Naive thymus-derived CD8-positive, alpha-beta T cell (primary cell): ENCODE measurements around the gene ARF3. TPM values are rescaled to one million over a fixed set of nuclear protein-coding genes. Genes with fewer than 3 reads are reported as not detected.

Source experiments
- ATAC-seq, 2 donors: fragments of 150-1000 bp; cut with Tn5 transposase in 1 of 2; sonication (Bioruptor Pico), chemical (Tn5 transposase) in 1 of 2; 1 replicate in 1 of 2; 2 replicates in 1 of 2; pipeline ENCODE4 v1.10.0; 2021; ENCODE audit warnings: mild to moderate bottlenecking in 2 of 2, moderate library complexity in 2 of 2
- POLR2A ChIA-PET: fragments of 350-600 bp; sonication (Branson Sonifier 250); formaldehyde crosslinking; loops from one replicate; lab custom pipeline; 2021; ENCODE audit warnings: antibody characterized with exemption; lab: Charles Lee
- DNase-seq, 10 donors: peaks; one replicate each; pipeline versions ENCODE4 v3.0.0 to v3.0.0-alpha.2; 2020 to 2022
- H3K27ac Mint-ChIP-seq, 10 donors: one replicate each; pipeline ENCODE4 v1.8.0; 2020 to 2022; ENCODE audit warnings: mild to moderate bottlenecking in 10 of 10, mixed read lengths in 10 of 10, moderate library complexity in 4 of 10, inconsistent platforms in 1 of 10
- H3K27me3 Mint-ChIP-seq, 5 donors: one replicate each; pipeline ENCODE4 v1.8.0; 2021 to 2022; ENCODE audit warnings: mixed read lengths in 5 of 5
- H3K36me3 Mint-ChIP-seq, 3 donors: one replicate each; pipeline ENCODE4 v1.8.0; 2020 to 2022; ENCODE audit warnings: mixed read lengths in 3 of 3, mild to moderate bottlenecking in 2 of 3, inconsistent platforms in 1 of 3
- H3K4me1 Mint-ChIP-seq, 4 donors: one replicate each; pipeline ENCODE4 v1.8.0; 2021 to 2022; ENCODE audit warnings: mixed read lengths in 4 of 4
- H3K4me3 Mint-ChIP-seq, 10 donors: one replicate each; pipeline ENCODE4 v1.8.0; 2020 to 2022; ENCODE audit warnings: mild to moderate bottlenecking in 10 of 10, mixed read lengths in 10 of 10, moderate library complexity in 6 of 10, inconsistent platforms in 1 of 10
- H3K9me3 Mint-ChIP-seq, 9 donors: one replicate each; pipeline ENCODE4 v1.8.0; 2020 to 2022; ENCODE audit warnings: mixed read lengths in 9 of 9, mild to moderate bottlenecking in 3 of 9, inconsistent platforms in 1 of 9, moderate library complexity in 1 of 9
- polyA plus RNA-seq, 3 donors: library from polyadenylated mRNA; unstranded; fragments of 300-500 nt; fragmentation: Illumina TruSeq; gene quantifications; one replicate each; pipeline ENCODE4 v1.2.3, GENCODE V29; 2021
- total RNA-seq, 8 experiments: library from RNA in 2 of 8; stranded (reverse) in 2 of 8; gene quantifications; one replicate each; pipeline ENCODE4 v1.2.3 and lab custom pipeline; 2021 to 2026

The ARF3 gene
- total and polyA plus RNA-seq, 5 experiments from 2014 or later, result 19.5 to 57.3 (median 24.4) TPM

DNA sequence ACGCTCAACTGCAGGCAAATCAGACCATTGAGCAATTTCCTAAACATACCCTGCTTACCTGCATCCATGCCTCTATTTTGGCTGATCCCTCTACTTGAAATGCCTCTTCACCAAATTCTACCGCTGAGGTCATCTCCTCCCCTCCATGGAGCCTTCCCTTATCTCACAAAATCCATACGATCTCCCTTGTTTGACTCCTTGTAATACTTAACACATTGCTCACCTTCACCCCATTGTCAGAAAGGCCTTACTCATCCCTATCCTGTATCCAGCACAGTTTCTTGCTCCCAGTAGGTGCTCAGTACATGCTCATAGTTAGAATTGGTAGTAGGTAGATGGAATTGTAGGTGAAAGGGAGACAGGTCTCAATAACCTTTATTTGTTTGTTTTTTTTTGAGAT is 36.5 kb upstream of the ARF3 start:
- Mint-ChIP-seq H3K27ac (no peak overlapping the region), H3K36me3 (no peaks in the 10 kb centered on the region), H3K4me3 (no peak overlapping the region), H3K4me1 (peaks cover 17 to 33% (median 22%) of the 10 kb centered on the region in 4 donors), H3K9me3 (no peaks in the 10 kb centered on the region), H3K27me3 (peaks cover 31 to 76% (median 50%) of the 10 kb centered on the region in 5 donors)
- ATAC-seq (no peak), DNase-seq (no peak)
- POLR2A ChIA-PET, result interaction anchor here (0.6 to 6.5 kb wide), 4 partner anchors 9 to 127 kb away, joined by 3 to 47 read pairs (median 4); partner anchors contain the start of gene WNT1

DNA sequence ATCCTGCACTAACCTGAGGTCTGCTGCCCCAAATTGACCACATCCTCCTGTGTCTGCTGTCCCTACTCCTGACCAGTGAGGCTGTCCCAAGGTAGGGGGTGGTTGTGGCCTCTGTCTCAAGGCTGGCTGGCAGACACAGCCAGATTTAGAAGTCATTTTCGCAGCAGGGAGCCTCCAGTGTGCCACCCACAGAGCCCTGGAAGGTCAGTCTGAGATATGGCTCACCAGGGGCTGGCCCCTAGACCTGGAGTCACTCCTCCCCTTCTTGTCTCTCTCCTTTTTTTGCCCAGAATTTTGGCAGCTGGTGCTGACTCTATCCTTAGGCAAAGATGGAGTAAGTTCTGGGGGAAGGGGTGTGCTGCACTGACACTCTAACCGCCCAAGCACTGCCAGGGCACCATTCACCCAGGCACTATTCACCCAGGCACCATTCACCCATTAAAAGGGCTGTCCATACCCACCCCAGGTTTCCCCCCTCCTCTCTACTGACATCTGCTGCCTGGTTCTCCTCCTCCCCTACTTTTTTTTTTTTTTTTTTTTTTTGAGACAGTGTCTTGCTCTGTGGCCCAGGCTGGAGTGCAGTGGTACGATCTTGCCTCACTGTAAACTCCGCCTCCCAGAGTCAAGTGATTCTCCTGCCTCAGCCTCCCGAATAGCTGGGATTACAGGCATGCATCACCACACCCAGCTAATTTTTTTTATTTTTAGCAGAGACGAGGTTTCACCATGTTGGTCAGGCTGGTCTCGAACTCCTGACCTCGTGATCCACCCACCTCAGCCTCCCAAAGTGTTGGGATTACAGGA is 34.2 kb upstream of the ARF3 start:
- Mint-ChIP-seq H3K36me3 (no peaks in the 10 kb centered on the region), H3K27me3 (peaks cover 35 to 69% (median 48%) of the 10 kb centered on the region in 5 donors), H3K9me3 (no peaks in the 10 kb centered on the region), H3K4me1 (peaks cover 12 to 18% (median 16%) of the 10 kb centered on the region in 4 donors), H3K4me3 (no peak overlapping the region), H3K27ac (no peak overlapping the region)
- POLR2A ChIA-PET, result interaction anchor here (0.7 kb wide), 2 partner anchors 39 to 121 kb away, joined by 3 to 4 read pairs; no protein-coding TSS in a partner anchor
- no peak for DNase-seq
- ATAC-seq, result no peak

DNA sequence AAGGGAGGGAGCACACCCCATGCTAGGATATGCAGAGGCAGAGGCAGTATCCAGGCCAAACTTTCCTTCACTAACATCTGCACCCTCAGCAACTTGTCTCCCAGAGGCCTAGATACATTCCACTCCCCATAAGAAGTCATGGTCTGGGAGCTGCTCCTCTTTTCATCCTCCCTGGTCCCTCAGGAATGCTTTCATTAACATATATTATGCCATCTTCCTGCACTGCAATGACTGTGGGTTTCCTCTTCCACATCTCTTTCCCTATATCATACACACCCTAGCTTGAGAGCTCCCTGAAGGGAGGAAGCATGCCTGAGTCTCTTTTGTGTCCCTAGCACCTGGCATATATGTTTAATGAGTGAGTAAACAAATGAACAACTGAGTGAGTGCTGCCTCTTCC is 33.3 kb upstream of the ARF3 start:
- ATAC-seq (no peak), DNase-seq (no peak)
- peaks cover 6 to 16% (median 12%) of the 10 kb centered on the region in 4 donors for H3K4me1 Mint-ChIP-seq
- H3K9me3 Mint-ChIP-seq, result no peaks in the 10 kb centered on the region
- H3K4me3 Mint-ChIP-seq, result no peak overlapping the region
- no peak overlapping the region for H3K27ac Mint-ChIP-seq
- POLR2A ChIA-PET, result interaction anchor here (0.6 kb wide), 1 partner anchor 91 kb away, joined by 3 read pairs; no protein-coding TSS in a partner anchor
- H3K27me3 Mint-ChIP-seq, result peaks cover 33 to 60% (median 44%) of the 10 kb centered on the region in 5 donors
- H3K36me3 Mint-ChIP-seq, result no peaks in the 10 kb centered on the region

DNA sequence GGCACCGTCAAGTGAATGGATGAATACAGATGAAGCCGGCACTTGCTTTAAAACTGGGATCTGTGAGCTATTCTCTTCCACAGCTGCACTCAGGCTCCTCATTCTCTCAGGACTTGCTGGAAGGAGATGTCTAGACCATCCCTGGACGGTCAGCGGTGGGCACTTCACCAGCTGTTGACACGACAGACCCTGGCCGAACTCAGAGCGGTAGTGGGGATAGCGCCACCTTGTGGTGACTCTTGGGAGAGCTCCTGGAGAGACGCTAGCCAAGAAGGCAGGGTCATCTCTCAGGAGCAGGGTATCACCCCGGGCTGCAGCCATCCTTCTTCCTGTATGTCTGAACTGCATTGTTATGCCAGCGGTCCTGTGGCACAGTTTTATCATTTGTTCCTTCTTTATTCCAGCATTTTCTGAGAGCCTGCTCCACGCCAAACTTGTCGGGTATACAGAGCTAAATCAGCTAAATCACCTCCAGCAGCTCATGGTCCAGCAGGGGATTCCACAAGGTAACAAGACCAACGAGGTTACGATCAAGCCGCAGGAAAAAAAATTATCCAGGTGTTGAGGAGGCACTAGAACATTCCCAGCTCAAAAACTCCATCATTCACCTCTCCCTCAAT is 30.9 kb upstream of the ARF3 start:
- POLR2A ChIA-PET, result interaction anchor here (0.6 to 1.8 kb wide), 4 partner anchors 9 to 84 kb away, joined by 3 to 7 read pairs (median 4); partner anchors contain the start of gene WNT1
- H3K27ac Mint-ChIP-seq, result peak overlapping the region in 7 of 10 donors; percentile 24 to 66 (median 40)
- peak; percentile 33 to 82 (median 66) for DNase-seq
- peaks cover 20 to 37% (median 30%) of the 10 kb centered on the region in 5 donors for H3K27me3 Mint-ChIP-seq
- peak; percentile 76 to 93 for ATAC-seq
- no peak overlapping the region for H3K4me3 Mint-ChIP-seq
- H3K9me3 Mint-ChIP-seq, result no peaks in the 10 kb centered on the region
- no peaks in the 10 kb centered on the region for H3K36me3 Mint-ChIP-seq
- H3K4me1 Mint-ChIP-seq, result peaks cover 0 to 11% (median 6%) of the 10 kb centered on the region in 4 donors

DNA sequence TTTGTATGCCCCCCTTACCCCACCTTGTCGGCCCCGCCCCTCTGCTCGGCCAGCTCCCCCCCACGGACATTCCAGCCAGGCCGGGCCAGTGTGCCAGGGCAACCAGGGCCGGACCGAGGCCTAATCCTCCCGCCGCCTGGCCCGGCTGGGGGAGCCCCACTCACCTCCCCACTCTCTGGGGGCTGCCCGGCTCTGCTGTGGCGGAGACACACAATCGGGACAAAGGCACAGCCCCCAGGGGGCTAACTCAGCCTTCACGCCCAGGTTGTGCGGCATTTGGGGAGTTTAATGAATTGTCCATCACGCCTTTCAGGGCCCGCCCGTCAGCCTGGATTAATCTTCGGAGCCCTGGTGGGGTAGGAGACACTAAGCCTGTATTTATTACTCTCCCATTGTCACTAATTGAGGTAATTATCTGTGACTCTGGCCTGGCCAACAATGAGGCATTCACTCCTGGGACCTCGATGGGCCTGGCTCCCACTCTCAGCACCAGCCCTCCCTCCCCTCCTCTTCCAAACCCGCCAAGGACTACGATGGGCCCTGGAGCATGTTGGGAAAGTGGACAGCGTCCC is 29.5 kb upstream of the ARF3 start:
- ATAC-seq (no peak), DNase-seq (no peak)
- POLR2A ChIA-PET, result no interaction called here
- Mint-ChIP-seq H3K27ac (peak overlapping the region in 1 of 10 donors; percentile 66), H3K36me3 (no peaks in the 10 kb centered on the region), H3K9me3 (no peaks in the 10 kb centered on the region), H3K4me1 (peaks cover 9 to 16% (median 14%) of the 10 kb centered on the region in 4 donors), H3K4me3 (no peak overlapping the region), H3K27me3 (peaks cover 18 to 36% (median 26%) of the 10 kb centered on the region in 5 donors)

DNA sequence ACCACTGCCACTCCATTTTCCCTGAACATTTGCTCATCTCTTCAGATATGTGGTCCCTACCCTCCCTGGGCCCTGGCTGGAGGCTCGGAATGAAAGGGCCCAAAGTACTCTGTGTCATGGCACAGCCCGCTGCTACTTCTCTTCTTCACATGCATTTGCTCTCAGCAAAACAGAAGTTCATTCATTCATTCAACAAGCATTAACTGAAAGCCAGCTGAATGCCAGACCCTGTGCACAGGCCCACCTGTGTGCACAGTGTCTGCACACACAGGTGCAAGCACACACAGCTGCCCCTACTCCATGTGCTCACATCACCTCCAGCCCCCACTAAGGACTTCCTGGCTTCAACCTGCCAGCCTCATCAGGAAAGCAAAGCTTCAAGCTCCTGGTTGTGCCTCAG is 28.6 kb upstream of the ARF3 start:
- peaks cover 18 to 33% (median 23%) of the 10 kb centered on the region in 5 donors for H3K27me3 Mint-ChIP-seq

DNA sequence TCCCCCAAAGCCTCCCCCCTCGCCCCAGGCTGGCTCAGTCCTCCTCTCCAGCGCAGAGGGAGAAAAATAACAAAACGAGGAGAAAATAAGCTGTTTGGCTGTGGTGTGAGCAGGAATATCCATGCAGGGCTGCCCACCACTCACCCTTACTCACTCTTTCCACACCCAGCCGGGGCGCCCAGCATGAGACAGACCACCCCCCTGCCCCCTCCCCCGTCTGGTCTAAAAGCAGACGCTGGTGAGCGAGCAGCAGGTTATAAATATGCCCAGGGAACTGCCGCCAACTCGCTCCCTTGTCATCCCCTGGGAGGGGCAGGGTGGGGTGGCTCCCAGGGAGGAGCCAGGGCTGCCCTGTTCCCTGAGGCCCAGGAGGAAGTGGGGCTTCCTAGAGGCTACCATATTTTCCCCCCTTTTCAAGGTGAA is 28.2 kb upstream of the ARF3 start:
- H3K4me1 Mint-ChIP-seq, result peaks cover 22 to 29% (median 26%) of the 10 kb centered on the region in 4 donors
- H3K27ac Mint-ChIP-seq, result no peak overlapping the region
- DNase-seq (no peak), ATAC-seq (no peak)
- H3K27me3 Mint-ChIP-seq, result peaks cover 14 to 29% (median 19%) of the 10 kb centered on the region in 5 donors
- H3K36me3 Mint-ChIP-seq, result no peaks in the 10 kb centered on the region
- H3K4me3 Mint-ChIP-seq, result no peak overlapping the region
- H3K9me3 Mint-ChIP-seq, result no peaks in the 10 kb centered on the region
- POLR2A ChIA-PET, result no interaction called here

More for the DNA sequence above, 28.6 kb upstream of the ARF3 start:
- Mint-ChIP-seq H3K9me3 (no peaks in the 10 kb centered on the region), H3K27ac (peak overlapping the region in 1 of 10 donors; percentile 54), H3K36me3 (no peaks in the 10 kb centered on the region), H3K4me1 (peaks cover 18 to 25% (median 23%) of the 10 kb centered on the region in 4 donors), H3K4me3 (no peak overlapping the region)
- ATAC-seq (no peak), DNase-seq (no peak)
- POLR2A ChIA-PET, result no interaction called here

DNA sequence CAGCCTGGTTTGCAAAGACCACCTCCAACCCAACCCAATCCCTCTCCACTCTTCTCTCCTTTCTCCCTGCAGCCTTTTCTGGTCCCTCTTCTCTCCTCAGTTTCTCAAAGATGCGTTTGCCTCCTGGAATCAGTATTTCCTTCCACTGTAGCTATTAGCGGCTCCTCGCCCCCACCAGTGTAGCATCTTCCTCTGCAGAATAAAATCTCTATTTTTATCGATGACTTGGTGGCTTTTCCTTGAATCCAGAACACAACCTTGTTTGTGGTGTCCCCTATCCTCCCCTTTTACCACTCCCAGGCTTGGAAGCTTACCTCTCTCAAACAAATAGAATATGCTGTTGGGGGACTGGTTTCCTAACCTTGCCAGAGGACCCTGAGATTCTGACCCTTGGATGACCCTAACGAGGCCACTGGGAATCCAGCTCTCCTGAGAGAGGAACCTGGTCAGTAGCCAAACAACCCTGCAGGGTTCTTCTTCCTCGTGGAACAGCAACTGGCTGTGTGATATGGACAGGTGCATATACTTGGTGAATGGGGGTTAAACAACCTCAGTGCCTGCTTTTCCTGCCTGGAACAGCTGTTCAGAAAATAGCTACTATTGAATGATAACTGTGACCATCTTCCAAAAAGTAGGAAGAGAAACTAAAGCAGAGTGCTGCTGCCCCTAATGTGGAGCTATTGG is 25.3 kb upstream of the ARF3 start:
- peaks cover 0 to 2% (median 0%) of the 10 kb centered on the region in 3 donors for H3K36me3 Mint-ChIP-seq
- H3K27me3 Mint-ChIP-seq, result peaks cover 3 to 17% (median 4%) of the 10 kb centered on the region in 5 donors
- ATAC-seq (no peak), DNase-seq (no peak)
- peaks cover 31 to 49% (median 41%) of the 10 kb centered on the region in 4 donors for H3K4me1 Mint-ChIP-seq
- POLR2A ChIA-PET, result interaction anchor here (0.5 to 6.7 kb wide), 4 partner anchors 14 to 61 kb away, joined by 4 to 47 read pairs (median 6); partner anchors contain the start of genes DDN and FKBP11
- no peaks in the 10 kb centered on the region for H3K9me3 Mint-ChIP-seq
- peak overlapping the region in 9 of 10 donors; percentile 76 to 93 (median 89) for H3K4me3 Mint-ChIP-seq
- peak overlapping the region in 6 of 10 donors; percentile 0 to 84 (median 61) for H3K27ac Mint-ChIP-seq

DNA sequence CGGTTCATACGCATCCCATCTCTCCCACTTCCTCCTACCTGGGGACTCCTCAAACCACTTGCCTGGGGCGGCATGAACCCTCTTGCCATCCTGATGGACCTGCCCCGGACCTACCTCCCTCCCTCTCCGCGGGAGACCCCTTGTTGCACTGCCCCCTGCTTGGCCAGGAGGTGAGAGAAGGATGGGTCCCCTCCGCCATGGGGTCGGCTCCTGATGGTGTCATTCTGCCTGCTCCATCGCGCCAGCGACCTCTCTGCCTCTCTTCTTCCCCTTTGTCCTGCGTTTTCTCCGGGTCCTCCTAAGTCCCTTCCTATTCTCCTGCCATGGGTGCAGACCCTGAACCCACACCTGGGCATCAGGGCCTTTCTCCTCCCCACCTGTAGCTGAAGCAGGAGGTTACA is 24.5 kb upstream of the ARF3 start:
- ATAC-seq (no peak), DNase-seq (no peak)
- peaks cover 32 to 54% (median 46%) of the 10 kb centered on the region in 4 donors for H3K4me1 Mint-ChIP-seq
- peaks cover 0 to 2% (median 0%) of the 10 kb centered on the region in 3 donors for H3K36me3 Mint-ChIP-seq
- H3K27ac Mint-ChIP-seq, result peak overlapping the region; percentile 21 to 93 (median 82)
- peak overlapping the region; percentile 76 to 93 (median 89) for H3K4me3 Mint-ChIP-seq
- POLR2A ChIA-PET, result interaction anchor here (0.6 to 6.7 kb wide), 6 partner anchors 15 to 129 kb away, joined by 3 to 47 read pairs (median 6); partner anchors contain the start of genes DDN, DDX23, FKBP11 and PRKAG1
- no peaks in the 10 kb centered on the region for H3K9me3 Mint-ChIP-seq
- H3K27me3 Mint-ChIP-seq, result peaks cover 4 to 21% (median 8%) of the 10 kb centered on the region in 5 donors

DNA sequence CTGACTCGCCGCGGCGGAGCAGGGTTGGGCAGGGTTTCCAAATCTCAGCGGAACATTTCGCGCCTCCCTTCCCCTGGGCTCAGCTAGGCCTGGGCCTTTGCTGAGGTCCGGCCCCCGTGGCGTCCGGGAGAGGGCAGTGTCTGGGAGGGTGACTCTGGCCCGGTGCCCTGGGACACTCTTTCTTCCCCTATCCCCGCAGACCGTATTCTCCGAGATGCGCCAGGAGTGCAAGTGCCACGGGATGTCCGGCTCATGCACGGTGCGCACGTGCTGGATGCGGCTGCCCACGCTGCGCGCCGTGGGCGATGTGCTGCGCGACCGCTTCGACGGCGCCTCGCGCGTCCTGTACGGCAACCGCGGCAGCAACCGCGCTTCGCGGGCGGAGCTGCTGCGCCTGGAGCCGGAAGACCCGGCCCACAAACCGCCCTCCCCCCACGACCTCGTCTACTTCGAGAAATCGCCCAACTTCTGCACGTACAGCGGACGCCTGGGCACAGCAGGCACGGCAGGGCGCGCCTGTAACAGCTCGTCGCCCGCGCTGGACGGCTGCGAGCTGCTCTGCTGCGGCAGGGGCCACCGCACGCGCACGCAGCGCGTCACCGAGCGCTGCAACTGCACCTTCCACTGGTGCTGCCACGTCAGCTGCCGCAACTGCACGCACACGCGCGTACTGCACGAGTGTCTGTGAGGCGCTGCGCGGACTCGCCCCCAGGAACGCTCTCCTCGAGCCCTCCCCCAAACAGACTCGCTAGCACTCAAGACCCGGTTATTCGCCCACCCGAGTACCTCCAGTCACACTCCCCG is 23.9 kb upstream of the ARF3 start:
- Mint-ChIP-seq H3K27me3 (peaks cover 2 to 21% (median 8%) of the 10 kb centered on the region in 5 donors), H3K27ac (peak overlapping the region; percentile 41 to 93 (median 86)), H3K36me3 (peaks cover 0 to 2% (median 0%) of the 10 kb centered on the region in 3 donors), H3K4me3 (peak overlapping the region; percentile 77 to 93 (median 90)), H3K9me3 (no peaks in the 10 kb centered on the region), H3K4me1 (peaks cover 32 to 54% (median 46%) of the 10 kb centered on the region in 4 donors)
- ATAC-seq (peak; percentile 44 to 56), DNase-seq (peak in 9 of 10 donors; percentile 16 to 74 (median 60))
- POLR2A ChIA-PET, result interaction anchor here (0.6 to 6.7 kb wide), 13 partner anchors 11 to 208 kb away, joined by 3 to 47 read pairs (median 5); partner anchors contain the start of genes DDN, DDX23, FKBP11 and LMBR1L
